Neural progenitor cell (in vitro differentiated cells): Measurements from ENCODE around the gene NXT1. TPM values are rescaled to one million over a fixed set of nuclear protein-coding genes. Genes with fewer than 3 reads are reported as not detected.

Experiments
- DNase-seq: peaks from one replicate; pipeline ENCODE4 v3.0.0-alpha.2; 2016; ENCODE audit warnings: low spot score
- H2AFZ ChIP-seq: fragments of 200-600 bp; sonication (generic); replicated peaks from 2 replicates; pipeline ENCODE4 v1.6.1; 2016; ENCODE audit warnings: antibody characterized with exemption
- H3F3A ChIP-seq: fragments of 200-600 bp; sonication (generic); 2 replicates; pipeline ENCODE4 v1.6.1; 2016; ENCODE audit warnings: antibody characterized with exemption, low read depth
- H3K27ac ChIP-seq: fragments of 200-600 bp; sonication (generic); 2 replicates; pipeline ENCODE4 v1.5.1; 2016; ENCODE audit warnings: mild to moderate bottlenecking
- H3K27me3 ChIP-seq: fragments of 200-600 bp; sonication (generic); 2 replicates; pipeline ENCODE4 v1.6.1; 2016; ENCODE audit warnings: mild to moderate bottlenecking, moderate library complexity
- H3K36me3 ChIP-seq: fragments of 200-600 bp; sonication (generic); 2 replicates; pipeline ENCODE4 v1.5.1; 2016
- H3K4me1 ChIP-seq: fragments of 200-600 bp; sonication (generic); 2 replicates; pipeline ENCODE4 v1.6.1; 2016; ENCODE audit warnings: mixed run types
- H3K4me2 ChIP-seq: fragments of 200-600 bp; sonication (generic); 2 replicates; pipeline ENCODE4 v1.6.1; 2016
- H3K4me3 ChIP-seq: fragments of 200-600 bp; sonication (generic); 2 replicates; pipeline ENCODE4 v1.5.1; 2016
- H3K79me2 ChIP-seq: fragments of 200-600 bp; sonication (generic); 2 replicates; pipeline ENCODE4 v1.6.1; 2016; ENCODE audit warnings: low read depth
- H3K9ac ChIP-seq: fragments of 200-600 bp; sonication (generic); 2 replicates; pipeline ENCODE4 v1.6.1; 2016
- H3K9me3 ChIP-seq: fragments of 200-600 bp; sonication (generic); 2 replicates; pipeline ENCODE4 v1.5.1; 2016; ENCODE audit warnings: low read depth
- H4K20me1 ChIP-seq: fragments of 200-600 bp; sonication (generic); 2 replicates; pipeline ENCODE4 v1.6.1; 2016; ENCODE audit warnings: low read depth
- H3K27ac Mint-ChIP-seq: 3 replicates; pipeline ENCODE4 v1.8.0; 2021; ENCODE audit warnings: mixed read lengths
- H3K27me3 Mint-ChIP-seq: 2 replicates; pipeline ENCODE4 v1.8.0; 2022; ENCODE audit warnings: low read depth, mild to moderate bottlenecking, inconsistent platforms, moderate library complexity, mixed read lengths; ENCODE audit not compliant: insufficient read depth
- H3K36me3 Mint-ChIP-seq: 3 replicates; pipeline ENCODE4 v1.8.0; 2021; ENCODE audit warnings: mixed read lengths
- H3K4me1 Mint-ChIP-seq: 3 replicates; pipeline ENCODE4 v1.8.0; 2021; ENCODE audit warnings: mixed read lengths
- H3K4me3 Mint-ChIP-seq: 3 replicates; pipeline ENCODE4 v1.8.0; 2021; ENCODE audit warnings: mild to moderate bottlenecking, moderate library complexity, mixed read lengths
- H3K9me3 Mint-ChIP-seq: 3 replicates; pipeline ENCODE4 v1.8.0; 2020; ENCODE audit warnings: mixed read lengths
- EZH2 ChIP-seq: fragments of 200-600 bp; sonication (generic); IDR thresholded peaks from 2 replicates; pipeline ENCODE4 v1.6.1; 2017; ENCODE audit warnings: antibody characterized with exemption, mild to moderate bottlenecking, moderate library complexity
- EZH2phosphoT487 ChIP-seq: fragments of 200-600 bp; sonication (generic); IDR thresholded peaks from 2 replicates; pipeline ENCODE4 v1.6.1; 2017; ENCODE audit warnings: antibody characterized with exemption
- total RNA-seq: library from RNA; depleted of rRNA; stranded (reverse); fragments of >200 nt; gene quantifications from 2 replicates; pipeline ENCODE4 v1.2.3, GENCODE V29; 2015; ENCODE audit warnings: low replicate concordance
- TF ChIP-seq, protein P1 (sequence below): fragments of 200-600 bp; sonication (generic); IDR thresholded peaks from 2 replicates; pipeline ENCODE4 v1.5.1; 2017; ENCODE audit warnings: antibody characterized with exemption, mild to moderate bottlenecking

The NXT1 gene
- total RNA-seq, 1 donor from 2014 or later, result 14.6 TPM

DNA sequence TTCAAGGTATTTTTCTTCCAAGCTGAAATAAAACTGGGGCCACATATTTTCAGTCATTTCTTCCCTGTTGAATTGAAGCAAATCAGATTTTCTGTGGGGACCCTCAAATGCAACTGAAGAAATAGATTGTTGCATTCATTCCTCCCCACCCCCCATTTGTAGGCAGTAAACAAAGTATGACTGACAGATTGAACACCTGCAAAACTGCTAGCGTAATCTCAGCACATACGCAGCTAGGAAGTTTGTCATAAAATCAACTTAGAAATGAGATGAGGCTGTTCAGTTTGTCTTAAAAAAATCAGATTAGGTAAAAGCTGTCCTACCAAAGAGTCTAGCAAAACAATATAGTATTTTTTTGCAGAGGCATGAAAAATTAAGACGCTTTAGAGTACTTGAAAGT is 20.3 kb downstream of the NXT1 start:
- Histone ChIP-seq H2AFZ (no peak overlapping the region), H3K27ac (no peak overlapping the region), H3K4me1 (no peaks in the 10 kb centered on the region), H3K9me3 (no peaks in the 10 kb centered on the region), H3K79me2 (peaks cover 31% of the 10 kb centered on the region), H3K9ac (no peak overlapping the region), H3K27me3 (no peaks in the 10 kb centered on the region), H3K36me3 (peaks cover 18% of the 10 kb centered on the region), H3F3A (no peaks in the 10 kb centered on the region), H4K20me1 (peaks cover 43% of the 10 kb centered on the region), H3K4me2 (no peak overlapping the region), H3K4me3 (no peak overlapping the region)
- TF ChIP-seq EZH2 (no peak), EZH2phosphoT487 (no peak)
- TF ChIP-seq, protein P1, sequence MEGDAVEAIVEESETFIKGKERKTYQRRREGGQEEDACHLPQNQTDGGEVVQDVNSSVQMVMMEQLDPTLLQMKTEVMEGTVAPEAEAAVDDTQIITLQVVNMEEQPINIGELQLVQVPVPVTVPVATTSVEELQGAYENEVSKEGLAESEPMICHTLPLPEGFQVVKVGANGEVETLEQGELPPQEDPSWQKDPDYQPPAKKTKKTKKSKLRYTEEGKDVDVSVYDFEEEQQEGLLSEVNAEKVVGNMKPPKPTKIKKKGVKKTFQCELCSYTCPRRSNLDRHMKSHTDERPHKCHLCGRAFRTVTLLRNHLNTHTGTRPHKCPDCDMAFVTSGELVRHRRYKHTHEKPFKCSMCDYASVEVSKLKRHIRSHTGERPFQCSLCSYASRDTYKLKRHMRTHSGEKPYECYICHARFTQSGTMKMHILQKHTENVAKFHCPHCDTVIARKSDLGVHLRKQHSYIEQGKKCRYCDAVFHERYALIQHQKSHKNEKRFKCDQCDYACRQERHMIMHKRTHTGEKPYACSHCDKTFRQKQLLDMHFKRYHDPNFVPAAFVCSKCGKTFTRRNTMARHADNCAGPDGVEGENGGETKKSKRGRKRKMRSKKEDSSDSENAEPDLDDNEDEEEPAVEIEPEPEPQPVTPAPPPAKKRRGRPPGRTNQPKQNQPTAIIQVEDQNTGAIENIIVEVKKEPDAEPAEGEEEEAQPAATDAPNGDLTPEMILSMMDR, result no peak
- Mint-ChIP-seq H3K4me3 (no peak overlapping the region), H3K4me1 (peaks cover 14% of the 10 kb centered on the region), H3K27ac (no peak overlapping the region), H3K36me3 (peaks cover 39% of the 10 kb centered on the region), H3K9me3 (peaks cover 3% of the 10 kb centered on the region), H3K27me3 (no peaks in the 10 kb centered on the region)
- no peak for DNase-seq

DNA sequence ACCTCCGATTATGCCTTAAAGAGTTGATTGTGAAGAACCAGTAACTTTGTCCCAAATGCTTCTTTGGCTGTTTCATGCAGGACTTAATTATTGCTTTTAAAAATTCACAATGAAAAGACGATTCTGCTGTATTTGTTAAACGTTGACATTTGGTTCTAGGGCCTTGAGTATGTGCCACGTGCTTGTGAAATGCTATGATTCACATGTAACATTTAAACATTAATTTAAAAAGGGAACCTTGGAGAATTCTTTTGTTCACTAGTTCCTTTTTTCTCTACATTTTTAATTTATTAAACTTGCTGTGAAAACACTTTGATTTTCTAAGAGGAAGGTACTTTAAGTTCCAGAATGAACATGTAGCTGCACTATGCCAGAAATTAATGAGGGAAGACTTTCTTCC is 20.9 kb downstream of the NXT1 start:
- no peaks in the 10 kb centered on the region for H3K27me3 Mint-ChIP-seq
- no peak overlapping the region for H3K4me2 ChIP-seq
- no peaks in the 10 kb centered on the region for H3K27me3 ChIP-seq
- H3K79me2 ChIP-seq, result peaks cover 24% of the 10 kb centered on the region
- no peak for DNase-seq
- H3K4me3 ChIP-seq, result no peak overlapping the region
- TF ChIP-seq EZH2 (no peak), EZH2phosphoT487 (no peak)
- TF ChIP-seq, protein P1, result no peak
- H4K20me1 ChIP-seq, result peaks cover 37% of the 10 kb centered on the region
- no peaks in the 10 kb centered on the region for H3F3A ChIP-seq
- H3K36me3 Mint-ChIP-seq, result peaks cover 41% of the 10 kb centered on the region
- no peak overlapping the region for H3K27ac Mint-ChIP-seq
- H3K4me3 Mint-ChIP-seq, result no peak overlapping the region
- peaks cover 3% of the 10 kb centered on the region for H3K9me3 Mint-ChIP-seq
- no peaks in the 10 kb centered on the region for H3K9me3 ChIP-seq
- H2AFZ ChIP-seq, result no peak overlapping the region
- H3K4me1 Mint-ChIP-seq, result peaks cover 11% of the 10 kb centered on the region
- no peaks in the 10 kb centered on the region for H3K4me1 ChIP-seq
- H3K27ac ChIP-seq, result no peak overlapping the region
- no peak overlapping the region for H3K9ac ChIP-seq
- H3K36me3 ChIP-seq, result peaks cover 18% of the 10 kb centered on the region

DNA sequence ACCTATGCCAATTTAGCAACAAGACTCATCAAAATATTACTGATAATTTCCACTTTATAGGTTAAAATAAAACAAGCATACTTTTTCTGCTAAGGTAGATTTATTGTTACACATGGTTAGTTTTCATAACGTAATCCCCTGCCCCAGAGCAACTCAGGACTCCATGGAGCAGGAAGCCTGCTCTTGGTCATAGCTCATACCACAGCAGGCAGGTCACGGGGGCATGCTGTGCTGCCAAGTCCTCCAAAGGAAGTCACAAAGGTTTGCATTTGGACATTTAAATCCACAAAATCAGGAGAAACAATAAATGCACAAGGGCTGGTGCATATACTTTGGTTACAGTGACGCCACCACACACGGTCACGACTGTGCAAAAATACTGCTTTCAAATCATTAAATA is 23.9 kb downstream of the NXT1 start:
- no peak overlapping the region for H3K27ac Mint-ChIP-seq
- no peak overlapping the region for H3K4me3 Mint-ChIP-seq
- Histone ChIP-seq H3K36me3 (peaks cover 19% of the 10 kb centered on the region), H3K79me2 (no peaks in the 10 kb centered on the region), H3K9ac (no peak overlapping the region), H3K4me1 (no peaks in the 10 kb centered on the region), H3F3A (no peaks in the 10 kb centered on the region), H3K9me3 (no peaks in the 10 kb centered on the region), H3K27me3 (no peaks in the 10 kb centered on the region), H3K4me3 (no peak overlapping the region), H3K4me2 (no peak overlapping the region), H3K27ac (no peak overlapping the region), H4K20me1 (peaks cover 19% of the 10 kb centered on the region), H2AFZ (no peak overlapping the region)
- no peak for DNase-seq
- H3K36me3 Mint-ChIP-seq, result peaks cover 48% of the 10 kb centered on the region
- peaks cover 3% of the 10 kb centered on the region for H3K9me3 Mint-ChIP-seq
- no peaks in the 10 kb centered on the region for H3K27me3 Mint-ChIP-seq
- H3K4me1 Mint-ChIP-seq, result peaks cover 6% of the 10 kb centered on the region
- TF ChIP-seq EZH2phosphoT487, result no peak
- TF ChIP-seq, protein P1, result no peak
